Measurements from ENCODE around the gene DIDO1.

Gene DIDO1

DNA sequence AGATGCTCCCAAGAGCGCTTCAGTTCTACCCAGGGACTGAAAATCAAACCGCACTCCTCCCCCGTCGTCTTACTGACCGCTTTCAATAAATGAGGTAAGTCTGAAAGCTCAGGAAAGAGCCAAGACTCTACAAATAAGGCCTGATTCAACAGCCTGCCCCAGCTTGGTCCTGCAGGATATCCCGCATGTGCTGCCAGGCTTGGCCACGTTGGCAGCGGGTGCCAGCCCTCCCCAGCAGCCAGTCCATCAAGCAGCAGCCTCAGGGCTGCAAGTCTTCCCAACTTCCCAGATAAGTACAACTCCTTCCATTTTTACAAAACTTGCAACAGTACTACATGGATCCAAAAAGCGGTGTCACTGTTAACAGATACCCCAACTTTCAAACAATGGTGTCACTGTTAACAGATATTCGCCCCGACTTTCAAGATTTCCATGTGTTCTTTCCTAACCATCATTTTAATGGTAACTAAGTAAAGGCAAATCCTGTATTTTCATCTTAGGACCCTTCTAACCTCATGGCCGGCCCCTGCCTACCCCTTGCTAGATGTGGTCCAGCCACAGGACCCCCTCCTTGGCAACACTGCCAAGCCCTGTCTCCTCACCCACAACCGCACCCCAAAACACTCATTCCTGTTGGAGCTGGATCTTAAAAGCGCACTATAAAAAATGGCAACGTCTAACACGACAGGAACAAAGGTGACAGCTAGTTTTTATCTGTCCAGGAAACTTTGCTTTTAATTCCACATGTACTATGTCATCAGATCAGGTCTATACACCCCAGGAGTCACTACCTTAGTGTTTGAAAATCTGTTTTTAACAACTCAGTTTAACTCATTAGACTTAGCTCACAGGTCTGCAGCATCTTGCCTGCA is 28.0 kb downstream of the DIDO1 start:
- FAIRE-seq (no peak), DNase-seq (ENCODE audit: insufficient read length, low spot score) (no peak)

DNA sequence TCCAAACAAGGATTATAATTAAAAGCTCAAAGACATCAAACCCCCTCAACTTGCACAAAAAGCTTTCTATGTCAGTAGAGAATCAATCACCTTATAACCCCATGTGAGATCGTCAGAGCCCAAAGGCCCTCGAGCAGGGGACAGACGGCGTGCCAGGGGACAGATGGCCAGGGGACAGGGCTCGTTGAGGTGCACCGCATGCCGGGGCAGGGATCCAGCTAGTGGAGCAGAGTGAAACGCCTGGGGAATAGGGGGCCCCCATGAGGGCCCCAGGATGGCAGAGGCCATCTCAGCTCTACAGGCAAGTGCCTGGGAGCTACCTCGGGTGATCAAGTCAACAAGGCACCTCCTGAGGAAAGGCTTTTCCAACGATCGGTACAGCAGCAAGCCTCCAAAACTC is 28.6 kb downstream of the DIDO1 start:
- DNase-seq (ENCODE audit: insufficient read length, low spot score) (no peak), FAIRE-seq (no peak)

DNA sequence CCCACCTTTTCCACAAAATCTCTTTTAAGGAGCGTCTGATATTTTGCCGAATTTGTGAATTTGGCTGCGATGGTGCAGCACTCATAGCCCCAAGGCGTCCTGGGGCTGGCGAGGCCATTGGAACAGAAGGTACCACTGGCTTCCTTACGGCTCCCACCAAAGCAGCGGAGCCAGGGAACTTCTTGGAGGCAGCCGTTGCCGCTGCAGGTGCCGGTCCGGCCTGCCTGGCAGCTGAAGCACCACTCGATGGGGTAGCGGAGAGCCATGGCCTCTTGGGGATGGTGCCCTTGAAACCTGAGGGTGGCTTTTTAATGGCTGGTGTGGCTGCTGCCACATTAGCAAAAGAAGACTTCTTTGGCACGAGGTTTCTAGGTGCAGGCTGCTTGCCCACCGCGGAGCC is 29.8 kb downstream of the DIDO1 start:
- FAIRE-seq (no peak), DNase-seq (ENCODE audit: insufficient read length, low spot score) (no peak)

DNA sequence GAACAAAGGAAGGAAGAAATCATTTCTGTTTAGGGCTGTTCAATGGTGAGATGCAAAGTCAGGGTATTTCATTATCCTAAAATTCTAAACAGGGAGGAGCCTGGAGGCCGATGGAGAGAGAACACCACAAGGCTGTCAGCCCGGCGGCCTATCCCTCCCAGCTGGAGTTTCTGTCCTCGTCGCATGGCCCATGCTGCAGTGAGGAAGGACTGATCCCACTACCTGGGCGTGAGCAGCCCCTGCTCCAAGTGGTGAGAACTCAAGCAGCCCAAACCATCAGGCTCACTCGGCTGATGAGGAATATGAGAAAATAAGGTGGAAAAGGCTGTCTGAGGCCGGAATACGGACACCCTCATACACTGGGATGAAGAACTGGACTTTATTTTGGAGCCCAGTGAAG is 30.8 kb downstream of the DIDO1 start:
- DNase-seq (ENCODE audit: insufficient read length, low spot score) (no peak), FAIRE-seq (peak; percentile 13)

DNA sequence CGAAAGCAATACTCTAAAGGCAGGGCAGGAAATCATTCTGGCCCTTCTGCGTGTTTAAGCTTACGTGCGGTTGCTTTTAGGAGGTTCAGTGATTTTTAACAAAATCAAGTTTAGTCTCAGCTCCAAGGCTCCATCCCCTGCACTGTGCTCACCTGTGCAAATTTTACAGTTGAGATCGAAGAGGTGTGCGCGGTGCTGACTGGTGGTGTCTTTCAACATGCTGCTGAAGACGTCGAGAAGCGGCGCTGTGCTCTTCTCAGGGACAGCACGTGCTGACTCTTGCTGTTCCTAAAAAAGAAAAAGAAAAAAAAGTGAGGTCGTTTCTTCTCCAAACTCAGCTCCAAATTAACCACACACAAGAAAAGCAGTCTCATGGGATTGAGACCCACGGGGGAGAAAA is 32.0 kb downstream of the DIDO1 start:
- FAIRE-seq = no peak

DNA sequence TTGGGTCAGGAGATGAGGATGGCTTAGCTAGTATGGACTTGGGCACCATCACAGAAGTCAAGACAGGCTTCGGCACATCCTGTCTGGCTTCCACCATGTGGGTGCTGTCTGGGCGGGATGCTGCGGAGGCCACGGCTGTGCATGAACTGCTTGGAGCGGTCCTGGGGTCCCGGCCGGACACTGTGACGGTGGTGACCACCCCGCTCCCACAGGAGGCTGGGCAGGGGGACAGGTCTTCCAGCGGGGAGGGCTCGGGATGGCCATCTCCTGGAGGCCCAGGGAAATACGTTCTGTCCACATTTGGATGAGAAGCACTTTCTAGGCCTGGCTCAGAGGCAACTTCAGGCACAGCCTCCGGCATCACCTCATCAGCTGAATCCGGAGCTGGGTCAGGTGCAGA is 32.6 kb downstream of the DIDO1 start:
- DNase-seq (ENCODE audit: insufficient read length, low spot score) (no peak), FAIRE-seq (peak; percentile 54)

More for the DNA sequence above, 32.0 kb downstream of the DIDO1 start:
- no peak for DNase-seq (ENCODE audit: insufficient read length, low spot score)

DNA sequence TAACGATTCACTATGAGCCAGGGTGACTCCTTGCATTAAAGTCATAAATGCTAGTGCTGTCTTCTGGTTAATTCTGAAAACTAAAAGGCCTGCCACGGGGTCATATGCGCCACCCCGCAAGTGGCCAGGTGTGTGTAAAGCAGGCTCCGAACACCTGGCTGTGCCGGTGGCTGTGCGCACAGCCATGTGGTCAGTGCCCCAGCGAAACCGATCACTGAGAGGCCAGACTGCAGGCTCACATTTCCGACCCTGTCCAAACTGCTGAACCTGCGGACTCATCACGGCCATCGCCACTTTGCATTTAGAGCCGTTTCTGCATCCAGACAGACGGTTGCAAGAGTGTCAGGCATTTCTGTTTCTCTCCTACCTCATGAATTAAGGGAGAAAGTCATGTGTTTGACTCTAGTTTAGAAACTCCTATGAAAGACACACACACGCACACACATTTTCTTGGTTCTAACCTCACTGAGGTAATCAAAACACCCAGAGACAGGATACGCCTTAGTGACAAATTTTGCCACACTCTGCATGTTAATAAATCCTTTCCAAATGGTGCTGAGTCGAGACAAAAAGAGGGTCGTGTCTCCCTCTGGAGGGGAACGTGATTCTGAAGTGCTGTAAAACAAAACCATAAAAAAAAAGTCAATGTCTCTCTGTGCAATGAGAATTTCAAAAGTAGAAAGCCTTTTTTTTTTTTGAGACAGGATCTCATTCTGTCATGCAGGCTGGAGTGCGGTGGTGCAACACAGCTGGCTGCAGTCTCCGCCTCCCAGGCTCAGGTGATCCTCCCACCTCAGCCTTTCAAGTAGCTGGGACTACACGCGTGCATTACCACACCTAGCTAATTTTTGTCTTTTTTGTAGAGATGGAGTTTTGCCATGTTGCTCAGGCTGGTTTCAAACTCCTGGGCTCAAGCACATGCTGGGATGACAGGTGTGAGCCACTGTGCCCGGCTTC is 33.7 kb downstream of the DIDO1 start:
- FAIRE-seq = no peak
- no peak for DNase-seq (ENCODE audit: insufficient read length, low spot score)

DNA sequence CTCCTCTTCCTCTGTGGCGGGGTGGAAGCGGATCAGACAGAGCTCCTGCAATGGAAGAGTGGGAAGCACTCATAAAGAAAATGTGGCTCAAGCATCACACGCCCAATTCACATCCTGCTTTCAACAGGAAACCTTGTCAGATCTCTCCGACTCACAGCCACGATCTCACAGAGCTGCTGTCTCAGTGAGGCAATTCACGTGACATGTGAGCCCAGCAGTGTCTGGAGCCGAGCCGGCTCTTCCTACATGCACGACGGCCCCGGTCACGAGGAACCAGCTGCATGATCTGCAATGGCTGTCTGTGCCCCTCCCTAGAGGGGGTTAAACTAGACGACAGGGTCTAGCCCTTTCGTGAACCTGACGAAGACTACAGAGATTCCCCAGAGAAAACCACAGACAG is 35.2 kb downstream of the DIDO1 start:
- no peak for DNase-seq (ENCODE audit: insufficient read length, low spot score)
- FAIRE-seq = peak; percentile 9

DNA sequence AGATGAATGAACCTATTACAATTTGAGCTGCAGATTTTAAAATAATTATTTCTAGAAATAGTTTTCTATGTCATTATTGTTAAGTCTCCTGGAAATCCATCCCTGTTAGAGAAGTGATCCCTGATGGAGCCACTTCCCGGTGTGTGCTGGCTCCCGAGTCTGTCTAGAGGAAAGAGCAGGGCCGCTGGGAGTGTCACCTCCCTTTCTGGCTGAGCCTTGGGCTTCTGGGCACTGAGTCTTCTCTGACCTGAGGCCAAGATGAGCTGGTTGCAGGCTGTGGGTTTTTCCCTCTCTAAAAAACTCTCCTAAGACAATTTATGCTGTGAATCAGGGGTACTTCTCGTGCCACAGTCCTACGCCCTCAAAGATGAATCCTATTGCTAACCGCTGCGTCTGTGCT is 35.9 kb downstream of the DIDO1 start:
- no peak for DNase-seq (ENCODE audit: insufficient read length, low spot score)
- no peak for FAIRE-seq

DNA sequence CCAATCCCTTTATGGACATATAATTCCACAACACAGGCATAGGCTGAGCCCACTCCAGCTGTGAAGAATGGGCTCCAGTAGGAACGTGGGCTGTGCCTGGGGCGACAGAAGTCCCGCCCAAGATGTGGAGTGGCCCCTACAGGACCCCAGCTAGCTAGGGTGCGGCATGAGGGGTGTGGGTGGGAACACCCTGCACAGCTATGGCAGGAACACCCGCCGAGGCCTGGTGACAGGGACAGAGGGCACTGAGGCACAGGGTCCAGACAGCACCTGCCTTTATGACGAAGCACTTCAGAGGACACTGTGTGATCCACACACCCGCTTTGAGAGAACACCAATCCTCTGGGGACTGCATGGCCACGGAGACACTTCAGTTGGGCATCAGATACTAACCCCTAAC is 36.4 kb downstream of the DIDO1 start:
- FAIRE-seq (peak; percentile 64), DNase-seq (ENCODE audit: insufficient read length, low spot score) (no peak)

DNA sequence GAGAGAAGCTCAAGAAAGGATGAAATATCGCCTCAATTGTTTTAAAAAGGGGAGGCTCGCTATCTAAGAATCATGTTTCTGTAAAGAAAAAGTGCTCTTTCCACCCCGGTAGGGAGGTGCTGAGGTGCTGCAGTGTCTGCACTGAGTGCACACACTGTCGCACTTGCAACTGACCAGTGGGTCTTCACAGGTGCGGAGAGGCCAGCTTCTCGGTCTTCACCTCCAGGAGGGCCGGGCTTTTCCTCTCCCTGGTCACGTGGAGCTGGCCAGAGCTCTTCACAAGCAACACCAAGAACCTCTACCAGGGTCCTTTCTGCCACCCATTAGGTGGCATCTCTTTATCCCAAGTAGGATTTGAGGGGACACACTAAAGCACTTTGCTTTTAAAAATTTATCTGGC is 36.9 kb downstream of the DIDO1 start:
- FAIRE-seq (no peak), DNase-seq (ENCODE audit: insufficient read length, low spot score) (no peak)

DNA sequence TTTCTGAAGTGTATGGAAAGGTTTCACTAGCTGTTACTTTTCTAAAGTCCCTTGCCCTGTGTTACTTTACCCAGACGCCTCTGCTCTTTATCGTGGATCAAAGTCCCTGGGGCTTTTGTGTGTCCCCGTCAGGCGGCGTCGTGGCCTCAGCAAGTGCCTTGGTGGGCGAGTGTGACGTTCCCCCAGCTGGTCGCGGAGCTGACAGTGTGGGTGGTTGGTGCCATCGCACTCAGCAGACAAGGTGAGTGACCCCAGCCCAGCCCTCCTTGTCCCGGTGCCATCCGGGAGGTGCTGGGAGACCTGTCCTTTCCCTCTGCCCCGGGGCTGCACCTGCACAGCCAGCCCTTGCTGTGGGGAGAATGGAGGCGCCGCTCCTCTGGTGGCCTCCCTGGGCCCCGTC is 37.4 kb downstream of the DIDO1 start:
- FAIRE-seq (no peak), DNase-seq (ENCODE audit: insufficient read length, low spot score) (no peak)

DNA sequence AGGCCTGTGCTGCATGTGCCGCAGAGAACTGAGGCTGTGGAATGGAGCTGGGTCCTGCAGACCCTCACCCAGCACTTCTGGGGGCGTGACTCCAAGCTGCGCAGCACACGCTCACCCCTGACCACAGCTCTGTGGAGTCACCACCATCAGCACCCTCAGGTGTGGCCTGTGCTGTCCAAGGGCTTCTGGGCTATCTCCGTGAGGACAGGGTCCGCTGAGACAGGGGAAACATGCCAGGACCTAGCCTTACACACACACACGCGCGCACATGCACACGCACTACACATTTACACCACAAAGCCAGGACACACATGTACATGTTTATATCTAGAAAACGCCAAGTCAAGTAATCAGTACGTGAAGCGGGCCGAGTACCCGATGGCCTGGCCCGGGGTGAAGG is 37.9 kb downstream of the DIDO1 start:
- DNase-seq (ENCODE audit: insufficient read length, low spot score) = no peak
- FAIRE-seq = no peak

DNA sequence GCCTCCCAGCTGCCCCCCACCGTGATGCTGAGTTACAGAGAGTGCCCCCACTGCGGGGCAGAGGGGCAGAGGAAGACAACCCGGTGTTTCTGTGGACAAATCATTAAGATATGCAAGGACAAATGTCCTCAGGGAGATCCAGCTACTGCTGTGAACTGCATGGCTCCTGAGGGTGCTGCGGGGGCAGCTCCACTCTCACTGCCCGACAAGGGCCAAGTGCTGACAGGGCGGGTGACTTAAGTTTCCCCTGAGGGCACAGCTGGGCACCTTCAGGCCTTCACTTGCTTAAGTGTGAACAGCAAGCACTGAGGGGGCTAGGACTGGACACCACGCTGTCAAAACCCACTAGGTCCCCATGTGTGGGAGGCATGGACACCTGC is 38.5 kb downstream of the DIDO1 start:
- no peak for FAIRE-seq
- DNase-seq (ENCODE audit: insufficient read length, low spot score) = no peak

DNA sequence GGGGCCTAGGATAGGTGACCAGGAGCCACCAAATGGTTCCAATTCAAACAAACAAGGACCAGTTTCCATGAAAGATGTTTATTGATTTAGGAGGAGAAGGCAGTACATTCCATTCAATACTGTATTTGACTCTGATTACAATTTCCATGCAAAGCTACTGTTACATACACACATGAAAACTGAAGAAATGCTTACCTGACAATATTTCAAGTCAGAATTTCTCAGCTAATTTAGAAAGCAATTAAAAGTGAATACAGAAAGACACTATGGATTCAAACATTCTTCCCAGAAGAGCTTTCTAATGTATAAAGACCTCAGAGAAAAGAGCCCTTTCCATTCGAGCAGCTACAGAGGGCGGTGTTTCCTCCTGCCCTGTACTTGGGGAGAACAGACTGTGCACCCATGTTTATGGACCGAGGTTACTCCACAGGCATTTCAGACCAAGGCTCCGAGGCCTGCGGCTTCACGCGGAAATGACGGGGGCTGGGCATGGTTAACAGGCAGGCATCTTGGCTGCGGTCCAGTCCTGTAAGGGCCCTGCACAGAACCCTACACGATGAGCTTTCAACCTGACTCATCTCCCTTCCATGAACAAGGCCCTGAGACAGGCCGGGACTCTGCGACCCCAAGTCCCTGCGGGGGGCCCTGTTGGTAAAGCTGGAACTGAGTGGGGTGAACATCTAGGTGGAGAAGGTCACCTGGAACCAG is 39.0 kb downstream of the DIDO1 start:
- FAIRE-seq = peak; percentile 96
- peak; percentile 78 for DNase-seq (ENCODE audit: insufficient read length, low spot score)

DNA sequence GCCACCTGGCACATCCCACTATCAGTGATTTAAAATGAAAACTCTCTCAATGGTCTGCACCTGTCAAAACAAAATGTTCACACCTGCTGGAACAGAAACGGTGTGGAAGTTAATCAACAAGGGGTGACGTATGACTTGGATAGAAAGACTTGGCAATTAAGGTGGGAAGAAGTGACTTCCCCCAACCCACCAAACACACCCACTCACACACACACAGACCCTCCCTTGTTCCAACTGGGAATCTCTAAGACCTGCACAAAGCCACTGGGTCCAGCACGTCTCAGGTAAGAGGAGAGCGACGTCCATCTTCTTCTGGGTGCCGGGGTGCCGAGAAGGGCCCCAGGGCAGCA is 39.6 kb downstream of the DIDO1 start:
- DNase-seq (ENCODE audit: insufficient read length, low spot score) (no peak), FAIRE-seq (no peak)

DNA sequence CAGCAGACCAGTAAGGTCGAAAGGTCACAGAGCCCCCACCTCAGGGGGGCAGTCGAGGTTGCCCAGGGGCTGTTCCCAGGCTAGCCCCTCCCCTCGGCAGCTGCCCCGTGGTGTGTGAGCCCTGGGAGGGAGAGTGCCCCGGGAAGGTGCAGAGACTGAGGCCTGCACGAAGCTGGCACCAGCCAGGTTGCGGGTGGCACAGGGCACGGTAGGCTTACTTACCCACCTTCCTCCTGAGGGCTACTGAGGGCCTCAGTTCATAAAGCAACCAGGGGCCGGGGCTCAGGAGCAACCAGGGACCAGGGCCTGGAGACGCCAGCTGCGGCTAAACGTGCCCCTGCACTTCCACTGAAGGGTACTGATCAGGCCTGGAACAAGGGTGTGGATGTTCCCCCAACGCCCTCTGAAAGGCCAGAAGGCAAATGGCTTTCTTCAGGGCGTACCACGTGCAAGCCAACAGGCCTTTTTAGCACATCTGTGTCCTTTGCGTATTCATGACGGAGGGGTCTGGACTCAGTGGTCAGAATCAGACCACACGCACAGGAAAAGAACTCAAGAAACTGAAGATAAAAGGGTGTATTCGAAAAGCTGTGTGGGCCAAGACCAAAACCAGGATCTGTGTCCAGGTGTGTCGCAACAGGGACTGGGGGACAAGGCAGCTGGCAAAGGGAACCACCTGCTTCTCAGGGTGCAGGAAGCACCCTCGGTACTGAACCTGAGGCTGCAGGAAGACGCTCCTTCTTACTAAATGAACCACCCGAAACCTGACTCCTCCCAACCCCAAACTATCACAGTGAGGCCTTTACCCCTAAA is 40.2 kb downstream of the DIDO1 start:
- DNase-seq (ENCODE audit: insufficient read length, low spot score) (no peak), FAIRE-seq (peak; percentile 85)

DNA sequence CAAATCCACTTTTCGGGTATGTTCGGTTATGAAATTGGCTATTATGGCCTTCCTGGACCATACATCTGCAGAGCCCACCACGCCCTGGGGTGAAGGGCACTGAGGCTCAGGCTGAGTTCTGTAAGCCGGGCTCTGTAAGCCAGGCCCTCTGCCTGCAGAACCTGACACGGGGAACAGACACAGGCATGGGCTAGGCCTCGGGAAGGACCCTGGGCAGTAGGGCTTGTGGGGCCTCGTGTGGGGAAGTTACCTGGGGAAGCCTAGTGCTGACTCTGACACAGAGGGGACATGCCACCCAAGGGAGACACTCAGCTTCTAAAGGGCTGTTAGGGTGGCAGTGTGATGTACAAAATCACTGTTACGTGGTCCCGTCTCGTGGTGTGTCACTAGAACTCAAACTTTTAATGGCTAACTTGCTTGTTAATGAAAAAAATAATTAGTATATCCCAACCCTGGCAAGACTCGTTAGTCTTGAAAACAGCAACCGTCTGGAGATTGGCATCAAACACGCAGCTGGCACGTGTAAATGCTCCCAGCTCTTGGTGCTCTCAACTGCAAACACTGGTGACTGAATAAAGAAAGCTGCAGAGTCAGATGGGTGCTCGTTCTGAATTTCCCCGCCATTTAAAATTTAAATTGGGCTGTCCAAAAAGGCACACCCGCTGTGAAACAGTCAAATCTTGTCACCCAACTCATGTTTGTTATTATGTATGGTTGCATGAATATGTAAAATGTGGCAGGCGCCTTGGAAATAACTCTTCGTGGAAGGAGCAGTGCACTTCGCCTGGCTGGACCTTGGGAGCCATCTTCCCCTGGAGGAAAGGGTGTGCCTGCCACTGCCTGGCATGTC is 41.0 kb downstream of the DIDO1 start:
- no peak for DNase-seq (ENCODE audit: insufficient read length, low spot score)
- no peak for FAIRE-seq

DNA sequence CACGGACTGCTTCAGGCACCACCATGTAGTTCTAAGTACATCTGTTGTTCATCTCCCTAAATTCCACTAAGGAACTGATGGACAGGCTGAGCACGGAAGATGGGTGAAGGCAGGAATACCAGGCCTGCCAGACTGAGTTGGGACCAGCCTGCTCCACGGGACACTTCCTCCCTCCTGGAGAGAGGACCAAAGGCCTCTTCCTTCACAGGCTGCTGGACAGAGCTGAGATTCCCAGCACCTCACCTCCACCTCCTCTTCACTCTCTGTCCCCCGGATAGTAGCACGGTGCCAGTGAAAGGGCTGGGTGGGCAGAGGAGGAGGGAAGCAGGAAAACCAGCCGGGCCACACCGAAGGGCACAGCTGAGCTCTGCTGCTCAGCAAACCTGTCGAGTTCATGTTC is 41.7 kb downstream of the DIDO1 start:
- no peak for DNase-seq (ENCODE audit: insufficient read length, low spot score)
- FAIRE-seq = no peak

DNA sequence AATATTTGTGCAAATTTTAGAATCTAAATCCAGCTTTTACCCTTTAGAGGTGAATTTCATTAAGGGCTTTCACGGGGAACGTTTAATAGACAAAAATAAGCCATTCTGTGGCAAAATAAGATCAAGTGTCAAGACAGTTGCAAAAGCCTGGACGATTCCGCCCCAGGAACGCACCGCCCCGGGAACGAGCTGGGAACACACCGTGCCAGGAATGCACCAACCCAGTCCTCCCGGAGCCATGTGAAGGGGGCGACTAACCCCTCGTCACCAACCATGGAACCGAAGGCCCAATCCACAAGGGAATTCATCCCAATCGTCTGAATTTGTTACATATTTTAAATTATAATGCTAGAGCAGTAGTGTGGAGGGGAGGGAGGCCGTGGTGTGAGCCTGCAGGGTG is 43.9 kb downstream of the DIDO1 start:
- FAIRE-seq (no peak), DNase-seq (ENCODE audit: insufficient read length, low spot score) (no peak)

All from HTR-8/SVneo (cell line).